ENCODE results near the gene KLK13. TPM values are rescaled to one million over a fixed set of nuclear protein-coding genes. Genes with fewer than 3 reads are reported as not detected.

Gene KLK13
- total RNA-seq, 1 donor from 2014 or later = 1.1 TPM

DNA sequence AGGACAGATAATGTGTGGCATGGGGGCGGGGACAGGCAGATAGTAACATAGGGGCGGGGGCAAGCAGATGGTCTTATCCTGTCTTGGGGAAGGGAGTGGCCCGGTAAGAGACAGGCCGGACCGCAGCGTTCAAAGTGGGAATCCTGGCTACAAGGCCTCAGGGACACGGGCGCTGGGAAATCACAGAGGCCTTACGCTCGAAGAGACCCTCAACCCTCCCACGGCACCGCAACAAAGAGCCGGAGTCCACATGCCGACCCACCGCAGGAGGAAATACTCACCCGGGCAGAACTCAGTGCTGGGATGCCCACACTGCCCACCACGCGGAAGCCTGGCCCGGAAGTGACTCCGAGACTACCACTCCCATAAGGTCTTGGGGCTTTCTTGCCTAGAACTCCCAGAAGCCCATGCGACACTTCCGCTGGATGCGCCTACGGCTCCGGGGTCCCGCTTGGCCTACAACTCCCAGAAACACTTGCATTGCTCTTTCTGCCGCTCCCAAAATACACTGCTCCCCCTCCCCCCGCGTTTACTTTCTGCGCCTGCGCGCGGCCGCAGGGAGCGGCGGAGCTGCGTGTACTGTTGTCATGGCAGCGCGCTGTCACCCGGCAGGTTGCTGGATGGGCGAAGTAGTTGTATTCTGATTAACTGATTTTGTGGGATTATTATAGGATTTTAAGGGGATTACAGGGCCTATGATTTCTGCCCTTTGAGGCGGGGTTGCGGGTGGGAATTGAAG lies 43.3 kb upstream of the KLK13 start, which contains the start of gene CTU1:
Gene CTU1 (minus strand): TSS at position 344 of the 739 bp plus-strand sequence. CDS start 3,840 bp downstream, outside the sequence.
- TF ChIP-seq, protein P1, sequence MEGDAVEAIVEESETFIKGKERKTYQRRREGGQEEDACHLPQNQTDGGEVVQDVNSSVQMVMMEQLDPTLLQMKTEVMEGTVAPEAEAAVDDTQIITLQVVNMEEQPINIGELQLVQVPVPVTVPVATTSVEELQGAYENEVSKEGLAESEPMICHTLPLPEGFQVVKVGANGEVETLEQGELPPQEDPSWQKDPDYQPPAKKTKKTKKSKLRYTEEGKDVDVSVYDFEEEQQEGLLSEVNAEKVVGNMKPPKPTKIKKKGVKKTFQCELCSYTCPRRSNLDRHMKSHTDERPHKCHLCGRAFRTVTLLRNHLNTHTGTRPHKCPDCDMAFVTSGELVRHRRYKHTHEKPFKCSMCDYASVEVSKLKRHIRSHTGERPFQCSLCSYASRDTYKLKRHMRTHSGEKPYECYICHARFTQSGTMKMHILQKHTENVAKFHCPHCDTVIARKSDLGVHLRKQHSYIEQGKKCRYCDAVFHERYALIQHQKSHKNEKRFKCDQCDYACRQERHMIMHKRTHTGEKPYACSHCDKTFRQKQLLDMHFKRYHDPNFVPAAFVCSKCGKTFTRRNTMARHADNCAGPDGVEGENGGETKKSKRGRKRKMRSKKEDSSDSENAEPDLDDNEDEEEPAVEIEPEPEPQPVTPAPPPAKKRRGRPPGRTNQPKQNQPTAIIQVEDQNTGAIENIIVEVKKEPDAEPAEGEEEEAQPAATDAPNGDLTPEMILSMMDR (IDR thresholded peaks at IDR 0.05; ENCODE audit: unreplicated experiment) = no peak
- Mint-ChIP-seq H3K4me1 (ENCODE audit: low read depth) (peaks cover 8% of the 10 kb centered on the region), H3K4me3 (ENCODE audit: low read depth) (peak within 1 kb of the TSS; percentile 93), H3K27ac (peak within 1 kb of the TSS; percentile 93), H3K9me3 (ENCODE audit: low read depth) (no peaks in the 10 kb centered on the region), H3K27me3 (no peaks in the 10 kb centered on the region), H3K36me3 (ENCODE audit: insufficient read depth) (peaks cover 3% of the 10 kb centered on the region)
- peak; percentile 94 for DNase-seq (ENCODE audit: low spot score, unreplicated experiment)

DNA sequence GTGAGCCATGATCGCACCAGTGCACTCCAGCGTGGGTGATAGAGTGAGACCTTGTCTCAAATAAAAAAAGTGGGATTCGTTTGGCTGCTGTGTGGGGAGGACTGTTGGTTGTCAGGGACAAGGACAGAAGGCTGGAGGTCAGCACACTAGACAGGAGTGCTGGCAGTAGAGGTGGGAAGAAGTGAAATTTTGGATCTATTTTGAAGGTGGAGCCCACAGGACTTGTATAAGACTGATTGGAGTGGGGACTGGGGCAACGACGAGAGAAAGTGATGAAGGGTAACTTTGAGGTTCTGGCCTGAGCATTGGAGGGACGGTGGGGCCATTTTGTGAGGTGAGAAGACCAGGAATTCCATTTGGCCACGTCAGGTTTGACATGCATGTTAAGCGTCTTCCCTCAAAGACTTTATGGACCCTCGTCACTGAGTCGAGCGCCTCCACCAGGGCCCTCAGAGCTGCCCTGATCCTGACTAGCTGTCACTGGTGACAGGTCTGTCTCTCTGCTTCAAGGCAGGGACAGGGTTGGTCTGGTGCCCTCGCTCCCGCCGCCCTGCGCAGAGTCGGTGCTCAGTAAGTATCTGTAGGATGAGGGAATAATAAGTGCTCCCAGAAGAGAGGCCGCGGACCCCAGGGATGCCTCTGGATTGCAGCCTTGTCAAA lies 42.6 kb upstream of the KLK13 start:
- H3K27ac Mint-ChIP-seq = peak overlapping the region; percentile 93
- H3K4me1 Mint-ChIP-seq (ENCODE audit: low read depth) = peaks cover 8% of the 10 kb centered on the region
- no peaks in the 10 kb centered on the region for H3K27me3 Mint-ChIP-seq
- peaks cover 3% of the 10 kb centered on the region for H3K36me3 Mint-ChIP-seq (ENCODE audit: insufficient read depth)
- H3K9me3 Mint-ChIP-seq (ENCODE audit: low read depth) = no peaks in the 10 kb centered on the region
- TF ChIP-seq, protein P1 (IDR thresholded peaks at IDR 0.05; ENCODE audit: unreplicated experiment) = no peak
- no peak for DNase-seq (ENCODE audit: low spot score, unreplicated experiment)
- peak overlapping the region; percentile 93 for H3K4me3 Mint-ChIP-seq (ENCODE audit: low read depth)

DNA sequence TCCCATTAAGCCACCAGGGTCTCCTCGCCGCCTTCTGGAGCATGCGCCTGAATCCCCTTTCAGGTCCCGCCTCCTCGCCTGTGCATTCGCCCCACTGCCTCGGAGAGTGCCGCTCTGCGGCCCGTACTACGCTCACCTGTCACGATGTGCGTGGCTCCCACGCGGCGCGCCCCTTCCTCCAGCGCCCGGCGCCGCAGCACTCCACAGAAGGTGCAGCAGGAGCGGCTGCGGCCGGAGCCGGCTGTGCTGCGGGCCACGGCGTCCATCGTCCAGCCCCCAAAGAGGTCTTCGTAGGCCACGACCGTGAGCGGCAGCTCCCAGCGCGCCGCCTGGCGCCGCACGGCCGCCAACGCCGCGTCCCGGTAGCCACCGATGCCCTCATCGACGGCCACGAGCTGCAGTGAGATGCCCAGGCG lies 39.0 kb upstream of the KLK13 start:
- peaks cover 3% of the 10 kb centered on the region for H3K36me3 Mint-ChIP-seq (ENCODE audit: insufficient read depth)
- no peaks in the 10 kb centered on the region for H3K9me3 Mint-ChIP-seq (ENCODE audit: low read depth)
- H3K27ac Mint-ChIP-seq = no peak overlapping the region
- DNase-seq (ENCODE audit: low spot score, unreplicated experiment) = no peak
- no peaks in the 10 kb centered on the region for H3K27me3 Mint-ChIP-seq
- no peak overlapping the region for H3K4me3 Mint-ChIP-seq (ENCODE audit: low read depth)
- H3K4me1 Mint-ChIP-seq (ENCODE audit: low read depth) = peaks cover 8% of the 10 kb centered on the region
- TF ChIP-seq, protein P1 (IDR thresholded peaks at IDR 0.05; ENCODE audit: unreplicated experiment) = no peak

DNA sequence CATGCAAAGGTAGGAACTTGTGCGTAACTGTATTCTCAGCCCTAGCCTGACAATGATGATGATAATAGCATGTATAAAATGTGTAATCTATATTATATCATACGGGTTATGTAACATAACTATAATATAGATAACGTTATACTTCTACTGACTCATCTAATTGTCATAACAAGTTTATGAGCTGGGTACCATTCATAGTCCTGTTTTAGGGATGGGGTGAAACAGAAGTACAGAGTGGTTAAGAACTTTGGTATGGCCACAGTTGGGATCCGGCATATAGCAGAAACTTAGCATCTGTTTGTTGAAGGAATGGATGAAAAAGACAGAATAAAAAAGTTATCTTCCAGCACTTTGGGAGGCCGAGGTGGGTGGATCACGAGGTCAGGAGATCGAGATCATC lies 38.1 kb upstream of the KLK13 start:
- H3K9me3 Mint-ChIP-seq (ENCODE audit: low read depth) = no peaks in the 10 kb centered on the region
- no peaks in the 10 kb centered on the region for H3K27me3 Mint-ChIP-seq
- H3K27ac Mint-ChIP-seq = no peak overlapping the region
- DNase-seq (ENCODE audit: low spot score, unreplicated experiment) = no peak
- TF ChIP-seq, protein P1 (IDR thresholded peaks at IDR 0.05; ENCODE audit: unreplicated experiment) = no peak
- H3K4me1 Mint-ChIP-seq (ENCODE audit: low read depth) = peaks cover 7% of the 10 kb centered on the region
- H3K4me3 Mint-ChIP-seq (ENCODE audit: low read depth) = no peak overlapping the region
- peaks cover 3% of the 10 kb centered on the region for H3K36me3 Mint-ChIP-seq (ENCODE audit: insufficient read depth)

DNA sequence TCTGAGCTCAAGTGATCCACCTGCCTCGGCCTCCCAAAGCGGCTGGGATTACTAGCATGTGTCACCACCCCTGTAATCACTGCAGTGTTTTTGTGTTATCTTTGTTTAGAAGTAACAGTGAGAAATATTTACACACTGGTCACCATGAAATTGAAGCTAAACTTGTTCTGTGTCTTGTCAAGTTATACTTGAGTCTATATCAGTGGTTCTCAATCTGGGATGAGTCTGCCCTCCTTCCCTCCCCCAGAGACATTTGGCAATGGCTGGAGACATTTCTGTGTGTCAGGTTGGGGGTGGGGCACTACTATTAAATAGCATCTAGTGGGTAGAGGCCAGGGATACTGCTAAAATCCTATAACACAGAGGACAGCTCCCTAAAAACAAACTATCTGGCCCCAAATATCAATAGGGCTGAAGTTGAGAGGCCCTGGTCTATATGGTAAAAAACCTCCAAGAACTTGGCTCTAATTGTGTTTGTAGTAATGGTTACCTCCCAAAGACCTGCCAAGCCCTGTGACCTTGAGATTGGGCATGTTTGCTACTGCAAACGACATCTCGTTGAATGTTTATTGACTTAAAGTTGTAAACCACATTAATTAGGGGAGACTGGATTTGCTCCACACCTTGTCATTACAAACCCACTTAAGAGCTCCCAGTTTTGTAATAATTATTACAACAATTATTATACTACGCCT lies 36.4 kb upstream of the KLK13 start:
- H3K36me3 Mint-ChIP-seq (ENCODE audit: insufficient read depth) = peaks cover 3% of the 10 kb centered on the region

More for the DNA sequence above, 36.4 kb upstream of the KLK13 start:
- H3K4me3 Mint-ChIP-seq (ENCODE audit: low read depth) = no peak overlapping the region
- H3K9me3 Mint-ChIP-seq (ENCODE audit: low read depth) = no peaks in the 10 kb centered on the region
- TF ChIP-seq, protein P1 (IDR thresholded peaks at IDR 0.05; ENCODE audit: unreplicated experiment) = no peak
- no peaks in the 10 kb centered on the region for H3K27me3 Mint-ChIP-seq
- H3K4me1 Mint-ChIP-seq (ENCODE audit: low read depth) = no peaks in the 10 kb centered on the region
- DNase-seq (ENCODE audit: low spot score, unreplicated experiment) = no peak
- no peak overlapping the region for H3K27ac Mint-ChIP-seq

Measured in progenitor cell of endocrine pancreas (in vitro differentiated cells).